Fibroblast of lung (primary cell): ENCODE data around the gene ME2. TPM values are rescaled to one million over a fixed set of nuclear protein-coding genes. Genes with fewer than 3 reads are reported as not detected.

ENCODE experiments used
- DNase-seq, 2 donors: peaks; one replicate each; pipeline versions ENCODE4 v3.0.0 to v3.0.0-alpha.2; 2010; ENCODE audit warnings: low read depth in 2 of 2
- H2AFZ ChIP-seq: 2 replicates; pipeline ENCODE4 v1.5.1; 2012; ENCODE audit warnings: low read length, control low read depth, inconsistent platforms
- H3K27ac ChIP-seq: 2 replicates; pipeline ENCODE4 v1.5.1; 2011; ENCODE audit warnings: low read length, control low read depth; ENCODE audit not compliant: insufficient read depth
- H3K27me3 ChIP-seq: 2 replicates; pipeline ENCODE4 v1.5.1; 2011; ENCODE audit warnings: mild to moderate bottlenecking, low read length; ENCODE audit not compliant: control insufficient read depth, insufficient read depth
- H3K36me3 ChIP-seq: 2 replicates; pipeline ENCODE4 v1.5.1; 2011; ENCODE audit warnings: low read length; ENCODE audit not compliant: control insufficient read depth, insufficient read depth
- H3K4me1 ChIP-seq: 2 replicates; pipeline ENCODE4 v1.5.1; 2011; ENCODE audit warnings: low read length; ENCODE audit not compliant: control insufficient read depth, insufficient read depth; ENCODE audit errors: extremely low read depth
- H3K4me2 ChIP-seq: 2 replicates; pipeline ENCODE4 v1.5.1; 2011; ENCODE audit warnings: low read length, control low read depth; ENCODE audit not compliant: insufficient read depth; ENCODE audit errors: extremely low read depth
- H3K4me3 ChIP-seq, 4 experiments: fragments of 200-600 bp in 1 of 4; sonication (generic) in 1 of 4; replicated peaks in 1 of 4; 2 replicates each; pipeline ENCODE4 v1.5.1; 2011 to 2016; ENCODE audit warnings: low read length in 4 of 4, low read depth in 3 of 4, mild to moderate bottlenecking in 3 of 4, control low read depth in 2 of 4, inconsistent platforms in 1 of 4, mixed read lengths in 1 of 4; ENCODE audit not compliant: insufficient read depth in 1 of 4; ENCODE audit errors: control extremely low read depth in 1 of 4
- H3K79me2 ChIP-seq: 2 replicates; pipeline ENCODE4 v1.5.1; 2012; ENCODE audit warnings: mild to moderate bottlenecking, low read length, inconsistent platforms; ENCODE audit not compliant: control insufficient read depth, insufficient read depth
- H3K9ac ChIP-seq: 2 replicates; pipeline ENCODE4 v1.5.1; 2011; ENCODE audit warnings: mild to moderate bottlenecking, low read length, control low read depth; ENCODE audit not compliant: insufficient read depth
- H3K9me3 ChIP-seq: 2 replicates; pipeline ENCODE4 v1.5.1; 2012; ENCODE audit warnings: low read depth, low read length; ENCODE audit not compliant: control insufficient read depth, insufficient read depth
- H4K20me1 ChIP-seq: 2 replicates; pipeline ENCODE4 v1.5.1; 2011; ENCODE audit warnings: low read length; ENCODE audit not compliant: control insufficient read depth, insufficient read depth; ENCODE audit errors: extremely low read depth
- EZH2 ChIP-seq: IDR thresholded peaks from 2 replicates; pipeline ENCODE4 v1.5.1; 2012; ENCODE audit warnings: low read length, control low read depth, mild to moderate bottlenecking; ENCODE audit errors: missing control alignments
- polyA minus RNA-seq: library from RNA; depleted of rRNA, polyadenylated mRNA; stranded (reverse); fragments of >200 nt; gene quantifications from 2 replicates; pipeline ENCODE4 v1.2.3, GENCODE V29; 2011; ENCODE audit warnings: low replicate concordance
- polyA plus RNA-seq, 2 donors: library from polyadenylated mRNA; depleted of rRNA in 1 of 2; stranded (reverse) in 1 of 2; unstranded in 1 of 2; fragments of >200 nt; gene quantifications; 2 replicates each; pipeline ENCODE4 v1.2.1, GENCODE V29; 2011 to 2012; ENCODE audit warnings: missing spikeins in 1 of 2
- total RNA-seq: library from RNA; depleted of rRNA; stranded (reverse); fragments of >200 nt; gene quantifications from 2 replicates; pipeline ENCODE4 v1.2.1, GENCODE V29; 2014
- TF ChIP-seq, protein P1 (sequence below), 2 donors: IDR thresholded peaks in 1 of 2; conservative IDR thresholded peaks in 1 of 2; 1 replicate in 1 of 2; 2 replicates in 1 of 2; pipeline ENCODE4 v1.5.1; 2011 to 2012; ENCODE audit warnings: low read length in 2 of 2, control low read depth in 1 of 2, inconsistent platforms in 1 of 2, low read depth in 1 of 2, mild to moderate bottlenecking in 1 of 2

The ME2 gene
- total RNA-seq, result 43.9 and 57.0 TPM in 2 replicates
- 40.5 and 62.5 TPM in 2 replicates for polyA plus RNA-seq
- polyA plus RNA-seq (2012), result 23.2 and 34.6 TPM in 2 replicates
- polyA minus RNA-seq, result 11.4 and 15.2 TPM in 2 replicates

DNA sequence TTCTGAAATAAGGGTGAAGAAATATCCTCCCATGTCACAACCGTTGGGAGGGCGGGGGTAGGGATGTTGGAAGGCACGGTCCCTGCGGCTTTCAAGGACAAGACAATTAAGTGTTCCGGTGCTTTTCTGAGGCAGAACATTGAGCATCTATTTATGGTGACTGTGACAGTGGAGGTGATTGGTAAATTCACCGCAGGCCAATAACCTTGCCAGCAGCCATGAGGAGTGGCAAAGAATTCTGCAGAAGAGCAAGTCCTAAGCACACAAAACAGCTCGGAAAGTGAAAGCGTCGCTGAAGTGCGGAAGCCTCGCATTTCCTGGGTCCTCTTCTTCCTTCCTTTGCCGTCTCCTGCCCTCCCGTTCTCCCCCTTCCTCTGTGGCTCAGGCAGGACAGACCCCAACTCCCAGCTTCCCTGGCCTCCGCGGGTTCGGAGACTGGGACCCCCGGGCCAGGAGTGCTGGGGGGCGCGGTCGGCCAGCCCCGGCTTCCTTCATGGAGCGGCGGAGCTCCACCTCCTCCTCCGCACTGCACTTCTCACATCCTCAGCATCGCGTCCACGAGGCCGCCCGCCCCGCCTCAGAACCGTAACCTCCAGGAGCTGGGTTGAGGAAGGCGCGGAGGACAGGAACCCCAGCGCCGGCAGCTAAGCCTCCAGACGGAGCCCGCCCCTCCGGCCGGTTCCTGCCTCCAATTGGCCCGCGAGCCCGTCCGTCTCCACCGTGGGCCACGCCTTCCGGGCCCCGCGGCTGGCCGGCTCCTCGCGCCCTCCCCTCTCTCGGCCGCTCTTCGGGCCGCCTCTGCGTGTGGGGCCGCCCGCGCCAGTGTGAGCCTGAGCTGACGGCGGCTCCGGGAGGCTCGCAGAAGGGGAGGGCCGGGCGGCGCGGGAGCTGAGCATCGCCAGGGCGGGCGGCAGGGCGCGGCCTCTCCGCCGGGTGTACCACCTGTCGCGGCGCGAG is at the start of gene ME2:
Gene ME2 (plus strand): TSS at position 774 of the 957 bp plus-strand sequence. CDS start 16,703 bp downstream, outside the sequence.
- H3K4me2 ChIP-seq, result peak within 1 kb of the TSS; percentile 98
- H3K4me1 ChIP-seq, result no peaks in the 10 kb centered on the region
- peak within 1 kb of the TSS; percentile 82 to 94 (median 90) for H3K4me3 ChIP-seq
- H3K79me2 ChIP-seq, result peaks cover 29% of the 10 kb centered on the region
- peak within 1 kb of the TSS; percentile 86 for H3K9ac ChIP-seq
- no peaks in the 10 kb centered on the region for H3K9me3 ChIP-seq
- H3K36me3 ChIP-seq, result no peaks in the 10 kb centered on the region
- DNase-seq, result peak; percentile 84 to 89
- peak within 1 kb of the TSS; percentile 91 for H3K27ac ChIP-seq
- H3K27me3 ChIP-seq, result no peaks in the 10 kb centered on the region
- TF ChIP-seq, protein P1, sequence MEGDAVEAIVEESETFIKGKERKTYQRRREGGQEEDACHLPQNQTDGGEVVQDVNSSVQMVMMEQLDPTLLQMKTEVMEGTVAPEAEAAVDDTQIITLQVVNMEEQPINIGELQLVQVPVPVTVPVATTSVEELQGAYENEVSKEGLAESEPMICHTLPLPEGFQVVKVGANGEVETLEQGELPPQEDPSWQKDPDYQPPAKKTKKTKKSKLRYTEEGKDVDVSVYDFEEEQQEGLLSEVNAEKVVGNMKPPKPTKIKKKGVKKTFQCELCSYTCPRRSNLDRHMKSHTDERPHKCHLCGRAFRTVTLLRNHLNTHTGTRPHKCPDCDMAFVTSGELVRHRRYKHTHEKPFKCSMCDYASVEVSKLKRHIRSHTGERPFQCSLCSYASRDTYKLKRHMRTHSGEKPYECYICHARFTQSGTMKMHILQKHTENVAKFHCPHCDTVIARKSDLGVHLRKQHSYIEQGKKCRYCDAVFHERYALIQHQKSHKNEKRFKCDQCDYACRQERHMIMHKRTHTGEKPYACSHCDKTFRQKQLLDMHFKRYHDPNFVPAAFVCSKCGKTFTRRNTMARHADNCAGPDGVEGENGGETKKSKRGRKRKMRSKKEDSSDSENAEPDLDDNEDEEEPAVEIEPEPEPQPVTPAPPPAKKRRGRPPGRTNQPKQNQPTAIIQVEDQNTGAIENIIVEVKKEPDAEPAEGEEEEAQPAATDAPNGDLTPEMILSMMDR (conservative IDR thresholded peaks at IDR 0.05 in 1 of 2, IDR thresholded peaks at IDR 0.05 in 1 of 2; ENCODE audit: low read depth in 1 of 2, low read length in 2 of 2), result no peak
- no peak for TF ChIP-seq EZH2
- H2AFZ ChIP-seq, result peak within 1 kb of the TSS; percentile 99
- H4K20me1 ChIP-seq, result no peaks in the 10 kb centered on the region

DNA sequence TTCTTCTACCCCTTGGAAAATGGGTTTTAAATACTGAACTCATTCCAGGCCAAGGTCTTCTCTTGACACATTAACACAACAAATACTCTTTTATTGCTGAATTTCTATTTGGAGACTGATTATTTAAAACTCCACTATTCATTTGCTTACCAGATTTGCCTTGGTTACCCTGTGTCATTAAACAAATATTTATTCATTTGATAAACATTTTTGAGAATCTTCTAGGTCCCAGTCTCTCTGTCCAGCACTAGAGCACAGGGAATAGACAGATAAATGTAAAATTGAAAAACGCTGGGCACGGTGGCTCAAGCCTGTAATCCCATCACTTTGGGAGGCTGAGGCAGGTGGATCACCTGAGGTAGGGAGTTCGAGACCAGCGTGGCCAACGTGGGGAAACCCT is 49.3 kb upstream of the ME2 start:
- Histone ChIP-seq H3K4me2 (no peak overlapping the region), H3K4me1 (no peaks in the 10 kb centered on the region), H3K36me3 (no peaks in the 10 kb centered on the region), H3K9ac (no peak overlapping the region), H4K20me1 (no peaks in the 10 kb centered on the region), H3K9me3 (no peaks in the 10 kb centered on the region), H3K27me3 (peaks cover 3% of the 10 kb centered on the region), H3K27ac (no peak overlapping the region), H3K79me2 (no peaks in the 10 kb centered on the region), H2AFZ (no peak overlapping the region), H3K4me3 (no peak overlapping the region)
- DNase-seq, result no peak
- TF ChIP-seq, protein P1 (conservative IDR thresholded peaks at IDR 0.05 in 1 of 2, IDR thresholded peaks at IDR 0.05 in 1 of 2; ENCODE audit: low read depth in 1 of 2, low read length in 2 of 2), result no peak
- TF ChIP-seq EZH2, result no peak

GRCh38 chr18:50830544-50830943 is 48.4 kb upstream of the ME2 start:
- Histone ChIP-seq H3K27me3 (peaks cover 3% of the 10 kb centered on the region), H3K4me1 (no peaks in the 10 kb centered on the region), H3K4me3 (no peak overlapping the region), H4K20me1 (no peaks in the 10 kb centered on the region), H3K27ac (no peak overlapping the region), H3K79me2 (no peaks in the 10 kb centered on the region), H3K9me3 (no peaks in the 10 kb centered on the region), H3K4me2 (no peak overlapping the region), H3K36me3 (no peaks in the 10 kb centered on the region), H3K9ac (no peak overlapping the region), H2AFZ (no peak overlapping the region)
- TF ChIP-seq, protein P1 (conservative IDR thresholded peaks at IDR 0.05 in 1 of 2, IDR thresholded peaks at IDR 0.05 in 1 of 2; ENCODE audit: low read depth in 1 of 2, low read length in 2 of 2), result no peak
- TF ChIP-seq EZH2, result no peak
- DNase-seq, result no peak
